ENCODE data around the gene UFC1. TPM values are rescaled to one million over a fixed set of nuclear protein-coding genes. Genes with fewer than 3 reads are reported as not detected.

UFC1 gene
- total RNA-seq, 1 experiment from 2014 or later = 127 TPM

DNA sequence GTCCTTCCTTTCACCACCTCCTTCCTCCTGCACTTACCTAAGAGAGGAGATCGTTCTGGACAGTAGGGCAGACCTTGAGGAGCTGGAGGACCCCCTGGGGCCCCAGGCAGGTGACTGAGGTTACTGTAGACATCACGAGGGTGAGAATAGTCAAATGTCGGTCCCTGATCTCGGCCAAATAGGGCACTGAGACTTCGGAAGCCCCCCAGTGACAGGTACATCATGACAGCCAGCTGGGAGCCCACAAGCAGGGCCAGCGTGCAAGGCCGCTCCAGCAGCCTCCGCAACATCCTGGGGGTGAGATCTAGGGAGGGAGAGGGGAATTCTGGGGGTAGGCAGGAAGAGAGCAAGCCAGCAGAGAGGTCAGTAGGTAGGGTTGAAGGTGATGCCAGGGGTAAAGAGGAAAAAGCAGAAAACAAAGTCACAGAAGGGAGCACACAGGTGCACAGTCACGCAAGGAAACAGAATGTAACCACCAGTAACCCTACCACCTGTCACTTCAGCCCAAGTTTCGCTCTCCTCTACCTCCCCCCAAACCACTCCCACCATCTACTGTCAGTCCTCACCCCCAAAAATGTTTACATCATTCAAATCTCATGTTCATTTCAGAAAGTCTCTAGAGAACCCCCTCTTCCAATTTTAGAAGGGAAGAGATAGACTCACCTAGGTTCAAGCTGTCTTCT, 22.1 kb downstream of the UFC1 start:
- ChIA-PET CTCF (no interaction called here), POLR2A (interaction anchor here (2.0 kb wide), 1 partner anchor 21 kb away, joined by 5 read pairs; the partner anchor contains the start of gene UFC1)
- TF ChIP-seq TCF7L2 (IDR thresholded peaks at IDR 0.05; ENCODE audit: low read depth, low read length) = no peak
- intact Hi-C loops (cut with micrococcal nuclease; ENCODE audit: unreplicated experiment) = no loop called here
- ATAC-seq = no peak
- H3K36me3 ChIP-seq (ENCODE audit: control insufficient read depth, insufficient read depth, low read length) = peaks cover 25% of the 10 kb centered on the region
- H3K9me3 ChIP-seq (ENCODE audit: control insufficient read depth, insufficient read depth, low read depth, low read length) = no peaks in the 10 kb centered on the region
- no peaks in the 10 kb centered on the region for H3K27me3 ChIP-seq (ENCODE audit: control insufficient read depth, insufficient read depth, low read length)
- BruUV-seq (replicated peaks) = TSS peak; percentile 67
- H3K4me3 ChIP-seq (ENCODE audit: low read depth in 2 of 2, low read length in 2 of 2) = peak overlapping the region; percentile 82 to 90
- in situ Hi-C loops (cut with HindIII; ENCODE audit: low pct_unique_long_range_greater_than_20kb, low sequenced_read_pairs) = no loop called here
- no peak for DNase-seq (ENCODE audit: low read depth, low spot score)
- H3K27ac ChIP-seq (ENCODE audit: low read length) = peak overlapping the region; percentile 24; the same call in 1 of the 2 replicates
- peaks cover 10% of the 10 kb centered on the region for H3K4me1 ChIP-seq (ENCODE audit: control insufficient read depth, insufficient read depth, low read length)

DNA sequence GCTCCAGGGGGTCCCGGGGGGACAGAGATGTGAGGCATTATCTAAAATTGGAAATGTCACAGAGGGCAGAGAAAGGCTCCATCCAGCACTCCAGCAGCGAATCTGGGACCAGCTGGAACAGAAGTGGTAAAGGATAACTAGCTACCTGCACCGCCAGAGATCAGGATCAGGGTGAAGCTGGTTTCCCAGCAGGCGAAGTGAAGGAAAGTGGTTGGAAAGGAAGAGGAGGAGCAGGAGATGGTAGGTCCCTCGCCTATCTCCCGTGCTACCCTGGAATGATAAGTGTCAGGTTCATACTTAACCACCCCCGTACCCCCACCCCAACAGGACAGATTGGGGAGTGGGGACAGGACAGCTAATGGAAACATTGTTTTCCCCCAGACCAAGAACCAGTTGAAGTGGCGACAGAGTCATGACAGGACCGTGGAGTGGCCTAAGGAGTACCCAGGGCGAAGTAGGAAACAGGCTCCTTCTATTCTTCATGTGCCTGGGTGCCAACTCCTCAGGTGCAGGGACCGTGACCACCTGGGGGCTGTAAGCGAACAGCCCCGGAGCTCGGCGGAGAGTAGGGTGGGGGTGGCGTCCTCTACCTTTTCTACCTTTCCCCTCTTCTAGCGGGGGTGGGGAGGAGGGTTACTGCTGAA, 22.8 kb downstream of the UFC1 start:
- no peaks in the 10 kb centered on the region for H3K9me3 ChIP-seq (ENCODE audit: control insufficient read depth, insufficient read depth, low read depth, low read length)
- peaks cover 22% of the 10 kb centered on the region for H3K36me3 ChIP-seq (ENCODE audit: control insufficient read depth, insufficient read depth, low read length)
- ChIA-PET POLR2A (interaction anchor here (0.5 to 2.0 kb wide), 2 partner anchors 22 to 47 kb away, joined by 5 to 8 read pairs; partner anchors contain the start of gene UFC1), CTCF (interaction anchor here (1.5 kb wide), 1 partner anchor 11 kb away, joined by 3 read pairs; the partner anchor contains the start of gene PPOX)
- peaks cover 10% of the 10 kb centered on the region for H3K4me1 ChIP-seq (ENCODE audit: control insufficient read depth, insufficient read depth, low read length)
- TF ChIP-seq, protein P1, sequence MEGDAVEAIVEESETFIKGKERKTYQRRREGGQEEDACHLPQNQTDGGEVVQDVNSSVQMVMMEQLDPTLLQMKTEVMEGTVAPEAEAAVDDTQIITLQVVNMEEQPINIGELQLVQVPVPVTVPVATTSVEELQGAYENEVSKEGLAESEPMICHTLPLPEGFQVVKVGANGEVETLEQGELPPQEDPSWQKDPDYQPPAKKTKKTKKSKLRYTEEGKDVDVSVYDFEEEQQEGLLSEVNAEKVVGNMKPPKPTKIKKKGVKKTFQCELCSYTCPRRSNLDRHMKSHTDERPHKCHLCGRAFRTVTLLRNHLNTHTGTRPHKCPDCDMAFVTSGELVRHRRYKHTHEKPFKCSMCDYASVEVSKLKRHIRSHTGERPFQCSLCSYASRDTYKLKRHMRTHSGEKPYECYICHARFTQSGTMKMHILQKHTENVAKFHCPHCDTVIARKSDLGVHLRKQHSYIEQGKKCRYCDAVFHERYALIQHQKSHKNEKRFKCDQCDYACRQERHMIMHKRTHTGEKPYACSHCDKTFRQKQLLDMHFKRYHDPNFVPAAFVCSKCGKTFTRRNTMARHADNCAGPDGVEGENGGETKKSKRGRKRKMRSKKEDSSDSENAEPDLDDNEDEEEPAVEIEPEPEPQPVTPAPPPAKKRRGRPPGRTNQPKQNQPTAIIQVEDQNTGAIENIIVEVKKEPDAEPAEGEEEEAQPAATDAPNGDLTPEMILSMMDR (IDR thresholded peaks at IDR 0.05) = no peak
- TF ChIP-seq, protein P2, sequence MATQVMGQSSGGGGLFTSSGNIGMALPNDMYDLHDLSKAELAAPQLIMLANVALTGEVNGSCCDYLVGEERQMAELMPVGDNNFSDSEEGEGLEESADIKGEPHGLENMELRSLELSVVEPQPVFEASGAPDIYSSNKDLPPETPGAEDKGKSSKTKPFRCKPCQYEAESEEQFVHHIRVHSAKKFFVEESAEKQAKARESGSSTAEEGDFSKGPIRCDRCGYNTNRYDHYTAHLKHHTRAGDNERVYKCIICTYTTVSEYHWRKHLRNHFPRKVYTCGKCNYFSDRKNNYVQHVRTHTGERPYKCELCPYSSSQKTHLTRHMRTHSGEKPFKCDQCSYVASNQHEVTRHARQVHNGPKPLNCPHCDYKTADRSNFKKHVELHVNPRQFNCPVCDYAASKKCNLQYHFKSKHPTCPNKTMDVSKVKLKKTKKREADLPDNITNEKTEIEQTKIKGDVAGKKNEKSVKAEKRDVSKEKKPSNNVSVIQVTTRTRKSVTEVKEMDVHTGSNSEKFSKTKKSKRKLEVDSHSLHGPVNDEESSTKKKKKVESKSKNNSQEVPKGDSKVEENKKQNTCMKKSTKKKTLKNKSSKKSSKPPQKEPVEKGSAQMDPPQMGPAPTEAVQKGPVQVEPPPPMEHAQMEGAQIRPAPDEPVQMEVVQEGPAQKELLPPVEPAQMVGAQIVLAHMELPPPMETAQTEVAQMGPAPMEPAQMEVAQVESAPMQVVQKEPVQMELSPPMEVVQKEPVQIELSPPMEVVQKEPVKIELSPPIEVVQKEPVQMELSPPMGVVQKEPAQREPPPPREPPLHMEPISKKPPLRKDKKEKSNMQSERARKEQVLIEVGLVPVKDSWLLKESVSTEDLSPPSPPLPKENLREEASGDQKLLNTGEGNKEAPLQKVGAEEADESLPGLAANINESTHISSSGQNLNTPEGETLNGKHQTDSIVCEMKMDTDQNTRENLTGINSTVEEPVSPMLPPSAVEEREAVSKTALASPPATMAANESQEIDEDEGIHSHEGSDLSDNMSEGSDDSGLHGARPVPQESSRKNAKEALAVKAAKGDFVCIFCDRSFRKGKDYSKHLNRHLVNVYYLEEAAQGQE (IDR thresholded peaks at IDR 0.05; ENCODE audit: insufficient read depth in 1 of 2, low read depth in 2 of 2, low read length in 1 of 2) = no peak
- TF ChIP-seq SIN3A (IDR thresholded peaks at IDR 0.05; ENCODE audit: borderline replicate concordance, insufficient read depth, low read depth, low read length) = no peak
- no peak for TF ChIP-seq TCF7L2 (IDR thresholded peaks at IDR 0.05; ENCODE audit: low read depth, low read length)
- TF ChIP-seq POLR2AphosphoS5 (IDR thresholded peaks at IDR 0.05; ENCODE audit: low read depth, low read length) = no peak
- BruUV-seq (replicated peaks) = no TSS peak
- H3K27me3 ChIP-seq (ENCODE audit: control insufficient read depth, insufficient read depth, low read length) = no peaks in the 10 kb centered on the region
- DNase-seq (ENCODE audit: low read depth, low spot score) (no peak), ATAC-seq (peak; percentile 8)
- intact Hi-C loops (cut with micrococcal nuclease; ENCODE audit: unreplicated experiment) = no loop called here
- in situ Hi-C loops (cut with HindIII; ENCODE audit: low pct_unique_long_range_greater_than_20kb, low sequenced_read_pairs) = no loop called here
- peak overlapping the region; percentile 82 to 90 for H3K4me3 ChIP-seq (ENCODE audit: low read depth in 2 of 2, low read length in 2 of 2)
- H3K27ac ChIP-seq (ENCODE audit: low read length) = peak overlapping the region; percentile 93
